ENCODE measurements around the gene PRSS8. TPM values are rescaled to one million over a fixed set of nuclear protein-coding genes. Genes with fewer than 3 reads are reported as not detected.

Gene PRSS8
- total and polyA plus RNA-seq, 2 donors from 2014 or later, result 64.6 to 187 TPM

GRCh38 chr16:31111881-31112466, 23.6 kb downstream of the PRSS8 start:
- Histone ChIP-seq H3K9ac (ENCODE audit: low read length in 3 of 3) (no peak overlapping the region), H3K27ac (ENCODE audit: low read depth in 2 of 2, low read length in 2 of 2) (no peak overlapping the region), H3K4me3 (ENCODE audit: low read length in 3 of 3) (no peak overlapping the region), H3K27me3 (ENCODE audit: control insufficient read depth, insufficient read depth, low read length) (no peaks in the 10 kb centered on the region), H3K36me3 (ENCODE audit: control insufficient read depth in 2 of 3, insufficient read depth in 3 of 3, low read length in 3 of 3) (peaks cover 0 to 19% (median 8%) of the 10 kb centered on the region in 3 donors), H3K9me3 (ENCODE audit: control insufficient read depth in 2 of 3, insufficient read depth in 1 of 3, low read length in 3 of 3) (no peaks in the 10 kb centered on the region), H3K4me1 (ENCODE audit: control insufficient read depth in 2 of 3, insufficient read depth in 2 of 3, low read depth in 1 of 3, low read length in 3 of 3) (peaks cover 0 to 16% (median 12%) of the 10 kb centered on the region in 3 donors)
- TF ChIP-seq, protein P1, sequence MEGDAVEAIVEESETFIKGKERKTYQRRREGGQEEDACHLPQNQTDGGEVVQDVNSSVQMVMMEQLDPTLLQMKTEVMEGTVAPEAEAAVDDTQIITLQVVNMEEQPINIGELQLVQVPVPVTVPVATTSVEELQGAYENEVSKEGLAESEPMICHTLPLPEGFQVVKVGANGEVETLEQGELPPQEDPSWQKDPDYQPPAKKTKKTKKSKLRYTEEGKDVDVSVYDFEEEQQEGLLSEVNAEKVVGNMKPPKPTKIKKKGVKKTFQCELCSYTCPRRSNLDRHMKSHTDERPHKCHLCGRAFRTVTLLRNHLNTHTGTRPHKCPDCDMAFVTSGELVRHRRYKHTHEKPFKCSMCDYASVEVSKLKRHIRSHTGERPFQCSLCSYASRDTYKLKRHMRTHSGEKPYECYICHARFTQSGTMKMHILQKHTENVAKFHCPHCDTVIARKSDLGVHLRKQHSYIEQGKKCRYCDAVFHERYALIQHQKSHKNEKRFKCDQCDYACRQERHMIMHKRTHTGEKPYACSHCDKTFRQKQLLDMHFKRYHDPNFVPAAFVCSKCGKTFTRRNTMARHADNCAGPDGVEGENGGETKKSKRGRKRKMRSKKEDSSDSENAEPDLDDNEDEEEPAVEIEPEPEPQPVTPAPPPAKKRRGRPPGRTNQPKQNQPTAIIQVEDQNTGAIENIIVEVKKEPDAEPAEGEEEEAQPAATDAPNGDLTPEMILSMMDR (IDR thresholded peaks at IDR 0.05; ENCODE audit: borderline replicate concordance, extremely low read depth, insufficient read depth), result no peak
- intact Hi-C loops (cut with DNase I), result no loop called here
- FAIRE-seq, result no peak
- peak in 2 of 5 donors; percentile 45 to 74 for DNase-seq

DNA sequence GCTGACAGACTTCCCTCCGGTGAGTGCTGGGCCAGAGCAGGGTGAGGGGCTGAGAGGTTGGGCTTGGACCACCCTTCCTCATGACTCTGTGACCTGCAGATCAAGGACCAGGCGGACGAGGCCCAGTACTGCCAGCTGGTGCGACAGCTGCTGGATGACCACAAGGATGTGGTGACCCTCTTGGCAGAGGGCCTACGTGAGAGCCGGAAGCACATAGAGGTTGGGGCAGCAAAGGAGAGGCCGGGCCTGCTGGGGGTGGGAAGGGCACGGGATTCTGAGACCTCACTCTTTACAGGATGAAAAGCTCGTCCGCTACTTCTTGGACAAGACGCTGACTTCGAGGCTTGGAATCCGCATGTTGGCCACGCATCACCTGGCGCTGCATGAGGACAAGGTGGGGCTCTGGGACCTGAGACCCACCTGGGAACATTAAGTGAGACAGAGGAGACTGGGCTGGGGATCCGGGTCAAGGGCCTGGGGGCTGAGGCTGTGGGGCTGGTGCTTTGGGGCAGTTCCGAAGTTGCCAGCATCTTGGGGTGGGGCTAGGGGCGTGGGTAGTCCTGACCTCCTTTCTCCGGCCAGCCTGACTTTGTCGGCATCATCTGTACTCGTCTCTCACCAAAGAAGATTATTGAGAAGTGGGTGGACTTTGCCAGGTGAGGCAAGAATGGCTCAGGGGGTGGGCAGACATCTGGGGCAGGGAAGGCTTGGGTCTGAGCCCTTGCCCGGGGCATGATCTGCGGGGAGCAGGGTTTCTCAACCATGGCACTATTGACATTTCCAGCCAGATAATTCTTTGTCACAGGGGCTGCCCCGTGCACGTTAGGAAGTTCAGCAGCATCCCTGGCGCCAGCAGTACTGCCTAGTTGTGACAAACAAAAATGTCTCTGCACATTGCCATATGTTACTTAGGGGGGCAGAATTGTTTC, 25.2 kb downstream of the PRSS8 start:
- intact Hi-C loops (cut with DNase I), result no loop called here
- Histone ChIP-seq H3K27me3 (ENCODE audit: control insufficient read depth, insufficient read depth, low read length) (no peaks in the 10 kb centered on the region), H3K4me1 (ENCODE audit: control insufficient read depth in 2 of 3, insufficient read depth in 2 of 3, low read depth in 1 of 3, low read length in 3 of 3) (peaks cover 0 to 20% (median 12%) of the 10 kb centered on the region in 3 donors), H3K9ac (ENCODE audit: low read length in 3 of 3) (no peak overlapping the region), H3K36me3 (ENCODE audit: control insufficient read depth in 2 of 3, insufficient read depth in 3 of 3, low read length in 3 of 3) (peaks cover 0 to 19% (median 8%) of the 10 kb centered on the region in 3 donors), H3K27ac (ENCODE audit: low read depth in 2 of 2, low read length in 2 of 2) (no peak overlapping the region), H3K9me3 (ENCODE audit: control insufficient read depth in 2 of 3, insufficient read depth in 1 of 3, low read length in 3 of 3) (no peaks in the 10 kb centered on the region), H3K4me3 (ENCODE audit: low read length in 3 of 3) (no peak overlapping the region)
- no peak for FAIRE-seq
- DNase-seq, result no peak
- TF ChIP-seq, protein P1 (IDR thresholded peaks at IDR 0.05; ENCODE audit: borderline replicate concordance, extremely low read depth, insufficient read depth), result no peak

- FAIRE-seq, result no peak
- DNase-seq, result no peak
- no peak overlapping the region for H3K27ac ChIP-seq (ENCODE audit: low read depth in 2 of 2, low read length in 2 of 2)
These were observed 25.9 kb downstream of the PRSS8 start for GRCh38 chr16:31109622-31110021.

More at GRCh38 chr16:31109622-31110021, 25.9 kb downstream of the PRSS8 start:
- Histone ChIP-seq H3K36me3 (ENCODE audit: control insufficient read depth in 2 of 3, insufficient read depth in 3 of 3, low read length in 3 of 3) (peaks cover 0 to 19% (median 8%) of the 10 kb centered on the region in 3 donors), H3K9ac (ENCODE audit: low read length in 3 of 3) (no peak overlapping the region), H3K4me3 (ENCODE audit: low read length in 3 of 3) (no peak overlapping the region), H3K27me3 (ENCODE audit: control insufficient read depth, insufficient read depth, low read length) (no peaks in the 10 kb centered on the region), H3K4me1 (ENCODE audit: control insufficient read depth in 2 of 3, insufficient read depth in 2 of 3, low read depth in 1 of 3, low read length in 3 of 3) (peaks cover 0 to 20% (median 12%) of the 10 kb centered on the region in 3 donors), H3K9me3 (ENCODE audit: control insufficient read depth in 2 of 3, insufficient read depth in 1 of 3, low read length in 3 of 3) (no peaks in the 10 kb centered on the region)
- TF ChIP-seq, protein P1 (IDR thresholded peaks at IDR 0.05; ENCODE audit: borderline replicate concordance, extremely low read depth, insufficient read depth), result no peak
- intact Hi-C loops (cut with DNase I), result no loop called here

All from kidney (tissue), 14 donors.